IPS-18a (cell line): Measurements from ENCODE around the gene BMP6.

Source experiments
- H3K27ac ChIP-seq: one replicate; pipeline ENCODE4 v1.5.1; 2013; ENCODE audit warnings: low read length
- H3K27me3 ChIP-seq: one replicate; pipeline ENCODE4 v1.6.1; 2013; ENCODE audit warnings: mild to moderate bottlenecking, low read length; ENCODE audit not compliant: control insufficient read depth, insufficient read depth
- H3K36me3 ChIP-seq: one replicate; pipeline ENCODE4 v1.6.1; 2013; ENCODE audit warnings: low read depth, low read length; ENCODE audit not compliant: control insufficient read depth
- H3K4me1 ChIP-seq: one replicate; pipeline ENCODE4 v1.6.1; 2013; ENCODE audit warnings: low read depth, low read length; ENCODE audit not compliant: control insufficient read depth
- H3K4me3 ChIP-seq: one replicate; pipeline ENCODE4 v1.5.1; 2013; ENCODE audit warnings: low read length
- H3K9ac ChIP-seq: one replicate; pipeline ENCODE4 v1.6.1; 2013; ENCODE audit warnings: mild to moderate bottlenecking, low read length, moderate library complexity
- H3K9me3 ChIP-seq: one replicate; pipeline ENCODE4 v1.6.1; 2013; ENCODE audit warnings: low read depth, low read length; ENCODE audit not compliant: control insufficient read depth

The BMP6 gene

GRCh38 chr6:7723041-7723447 lies 2.9 kb upstream of the BMP6 start:
- Histone ChIP-seq H3K9me3 (no peaks in the 10 kb centered on the region), H3K4me3 (no peak overlapping the region), H3K36me3 (no peaks in the 10 kb centered on the region), H3K27ac (no peak overlapping the region), H3K4me1 (no peaks in the 10 kb centered on the region), H3K9ac (no peak overlapping the region), H3K27me3 (peaks cover 55% of the 10 kb centered on the region)

GRCh38 chr6:7723554-7723953 lies 2.3 kb upstream of the BMP6 start:
- Histone ChIP-seq H3K4me3 (no peak overlapping the region), H3K27ac (no peak overlapping the region), H3K9me3 (no peaks in the 10 kb centered on the region), H3K4me1 (peaks cover 3% of the 10 kb centered on the region), H3K36me3 (no peaks in the 10 kb centered on the region), H3K27me3 (peaks cover 60% of the 10 kb centered on the region), H3K9ac (no peak overlapping the region)

GRCh38 chr6:7725412-7725811 lies 487 bp upstream of the BMP6 start:
- H3K9ac ChIP-seq: no peak overlapping the region
- no peak overlapping the region for H3K27ac ChIP-seq
- peaks cover 16% of the 10 kb centered on the region for H3K4me1 ChIP-seq
- no peaks in the 10 kb centered on the region for H3K36me3 ChIP-seq
- no peaks in the 10 kb centered on the region for H3K9me3 ChIP-seq
- H3K4me3 ChIP-seq: no peak overlapping the region
- H3K27me3 ChIP-seq: peaks cover 79% of the 10 kb centered on the region

- Histone ChIP-seq H3K27me3 (peaks cover 90% of the 10 kb centered on the region), H3K4me1 (peaks cover 20% of the 10 kb centered on the region), H3K36me3 (no peaks in the 10 kb centered on the region), H3K4me3 (peak overlapping the region; percentile 58), H3K27ac (no peak overlapping the region), H3K9ac (no peak overlapping the region), H3K9me3 (no peaks in the 10 kb centered on the region)
These were observed 652 bp downstream of the BMP6 start for GRCh38 chr6:7726416-7727085.

GRCh38 chr6:7727086-7727945 lies 1.4 kb downstream of the BMP6 start:
- no peaks in the 10 kb centered on the region for H3K36me3 ChIP-seq
- no peak overlapping the region for H3K27ac ChIP-seq
- no peaks in the 10 kb centered on the region for H3K9me3 ChIP-seq
- peaks cover 25% of the 10 kb centered on the region for H3K4me1 ChIP-seq
- H3K9ac ChIP-seq: no peak overlapping the region
- peaks cover 90% of the 10 kb centered on the region for H3K27me3 ChIP-seq
- H3K4me3 ChIP-seq: peak overlapping the region; percentile 60

- Histone ChIP-seq H3K27ac (no peak overlapping the region), H3K4me1 (peaks cover 28% of the 10 kb centered on the region)
These were observed 2.3 kb downstream of the BMP6 start for GRCh38 chr6:7727946-7728854.

GRCh38 chr6:7728855-7729590 lies 3.1 kb downstream of the BMP6 start:
- Histone ChIP-seq H3K4me1 (peaks cover 28% of the 10 kb centered on the region), H3K4me3 (peak overlapping the region; percentile 60), H3K9ac (no peak overlapping the region), H3K9me3 (no peaks in the 10 kb centered on the region), H3K36me3 (no peaks in the 10 kb centered on the region), H3K27ac (no peak overlapping the region), H3K27me3 (peaks cover 74% of the 10 kb centered on the region)

More at GRCh38 chr6:7727946-7728854, 2.3 kb downstream of the BMP6 start:
- H3K9ac ChIP-seq: no peak overlapping the region
- H3K4me3 ChIP-seq: peak overlapping the region; percentile 60
- H3K9me3 ChIP-seq: no peaks in the 10 kb centered on the region
- H3K36me3 ChIP-seq: no peaks in the 10 kb centered on the region
- peaks cover 83% of the 10 kb centered on the region for H3K27me3 ChIP-seq

- no peak overlapping the region for H3K4me3 ChIP-seq
- no peaks in the 10 kb centered on the region for H3K9me3 ChIP-seq
- H3K9ac ChIP-seq: no peak overlapping the region
- no peaks in the 10 kb centered on the region for H3K36me3 ChIP-seq
- H3K4me1 ChIP-seq: peaks cover 28% of the 10 kb centered on the region
- H3K27me3 ChIP-seq: peaks cover 63% of the 10 kb centered on the region
- no peak overlapping the region for H3K27ac ChIP-seq
These were observed 4.3 kb downstream of the BMP6 start for GRCh38 chr6:7730001-7730783.

- Histone ChIP-seq H3K9ac (no peak overlapping the region), H3K27ac (no peak overlapping the region), H3K4me3 (no peak overlapping the region), H3K9me3 (no peaks in the 10 kb centered on the region), H3K4me1 (peaks cover 28% of the 10 kb centered on the region), H3K36me3 (no peaks in the 10 kb centered on the region), H3K27me3 (peaks cover 57% of the 10 kb centered on the region)
These were observed 4.9 kb downstream of the BMP6 start for GRCh38 chr6:7730784-7731227.

GRCh38 chr6:7731294-7731693 lies 5.4 kb downstream of the BMP6 start:
- Histone ChIP-seq H3K27ac (no peak overlapping the region), H3K4me1 (peaks cover 28% of the 10 kb centered on the region), H3K9me3 (no peaks in the 10 kb centered on the region), H3K27me3 (peaks cover 52% of the 10 kb centered on the region), H3K36me3 (no peaks in the 10 kb centered on the region), H3K9ac (no peak overlapping the region), H3K4me3 (no peak overlapping the region)
